Skin epidermis (tissue), 12 donors: ENCODE measurements around the gene CA5A.
"Not testable (repeated sequence)": the region's sequence is repeated elsewhere in the genome, so short reads cannot be mapped to it uniquely, and the experiment has no call there.

Source experiments
- H3K27ac ChIP-seq, 21 experiments: fragments of 200-600 bp; sonication (generic) in 11 of 21; one replicate each; pipeline ENCODE4 v1.5.0; 2020; ENCODE audit warnings: mild to moderate bottlenecking in 3 of 21, inconsistent platforms in 2 of 21, moderate library complexity in 2 of 21
- H3K4me3 ChIP-seq, 7 experiments: fragments of 200-600 bp; sonication (generic) in 2 of 7; one replicate each; pipeline ENCODE4 v1.5.0; 2020; ENCODE audit warnings: inconsistent platforms in 2 of 7, mild to moderate bottlenecking in 2 of 7, moderate library complexity in 1 of 7

Gene CA5A

DNA sequence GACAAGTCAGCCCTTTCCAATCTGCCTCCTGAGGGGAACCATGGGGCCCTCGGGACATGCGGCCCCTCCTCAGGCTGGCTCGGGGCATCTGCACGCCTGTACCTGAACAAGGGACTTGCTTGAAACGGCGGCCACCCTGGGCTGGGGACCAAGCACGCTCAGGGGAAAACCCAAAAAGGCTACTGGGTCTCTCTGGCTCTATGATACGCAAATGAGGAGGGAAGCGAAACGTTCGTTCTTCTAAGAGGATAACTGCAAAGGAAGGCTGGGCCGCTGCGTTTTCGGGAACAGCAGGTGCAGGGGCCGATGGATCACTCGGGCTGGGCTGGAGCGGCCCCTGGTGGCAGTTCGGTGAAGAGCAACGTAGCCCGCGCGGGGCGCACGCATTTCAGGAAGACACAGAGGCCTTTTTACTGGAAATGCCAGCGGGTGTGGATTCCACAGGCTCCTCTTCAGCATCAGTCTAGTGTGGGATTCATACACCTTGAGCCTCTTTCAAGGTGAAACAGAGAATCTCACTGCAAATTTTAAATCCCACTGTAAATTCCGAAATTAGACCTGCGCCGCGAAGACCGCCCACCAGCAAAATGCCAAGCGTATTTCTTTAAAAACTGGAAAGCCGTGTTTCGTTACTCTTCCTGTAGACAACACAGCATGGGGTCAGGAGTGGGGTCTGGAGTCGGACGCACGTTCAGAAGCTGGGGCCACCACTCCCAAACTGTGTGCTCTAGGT lies 27.0 kb downstream of the CA5A start:
- H3K4me3 ChIP-seq, H3K27ac ChIP-seq: not testable (repeated sequence)

DNA sequence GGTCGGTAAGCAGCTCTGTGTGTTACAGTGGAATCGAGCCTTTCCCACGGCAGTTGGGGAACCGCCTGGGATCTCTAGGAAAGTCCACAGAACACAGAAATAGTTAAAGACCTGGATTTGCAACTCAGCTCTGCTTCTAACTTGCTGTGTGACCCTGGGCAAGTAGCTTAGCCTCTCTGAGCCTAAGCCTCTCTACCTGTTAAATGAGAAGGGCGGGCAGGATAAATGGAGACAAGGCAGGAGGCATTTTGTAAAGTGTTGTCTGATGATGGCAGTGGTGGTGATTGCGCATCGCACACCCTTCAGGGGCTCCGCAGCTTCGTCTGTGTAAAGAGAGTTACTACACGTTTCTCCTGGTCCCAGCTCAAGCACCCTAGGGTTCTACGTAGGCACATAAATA lies 28.2 kb downstream of the CA5A start:
- H3K27ac ChIP-seq, H3K4me3 ChIP-seq: not testable (repeated sequence)

GRCh38 chr16:87905521-87905920 lies 30.8 kb downstream of the CA5A start:
- H3K4me3 ChIP-seq, H3K27ac ChIP-seq: not testable (repeated sequence)

GRCh38 chr16:87904963-87905362 lies 31.4 kb downstream of the CA5A start:
- H3K4me3 ChIP-seq, H3K27ac ChIP-seq: not testable (repeated sequence)

- not testable (repeated sequence) for H3K27ac ChIP-seq, H3K4me3 ChIP-seq
Measured at GRCh38 chr16:87900489-87900888, 35.8 kb downstream of the CA5A start.

DNA sequence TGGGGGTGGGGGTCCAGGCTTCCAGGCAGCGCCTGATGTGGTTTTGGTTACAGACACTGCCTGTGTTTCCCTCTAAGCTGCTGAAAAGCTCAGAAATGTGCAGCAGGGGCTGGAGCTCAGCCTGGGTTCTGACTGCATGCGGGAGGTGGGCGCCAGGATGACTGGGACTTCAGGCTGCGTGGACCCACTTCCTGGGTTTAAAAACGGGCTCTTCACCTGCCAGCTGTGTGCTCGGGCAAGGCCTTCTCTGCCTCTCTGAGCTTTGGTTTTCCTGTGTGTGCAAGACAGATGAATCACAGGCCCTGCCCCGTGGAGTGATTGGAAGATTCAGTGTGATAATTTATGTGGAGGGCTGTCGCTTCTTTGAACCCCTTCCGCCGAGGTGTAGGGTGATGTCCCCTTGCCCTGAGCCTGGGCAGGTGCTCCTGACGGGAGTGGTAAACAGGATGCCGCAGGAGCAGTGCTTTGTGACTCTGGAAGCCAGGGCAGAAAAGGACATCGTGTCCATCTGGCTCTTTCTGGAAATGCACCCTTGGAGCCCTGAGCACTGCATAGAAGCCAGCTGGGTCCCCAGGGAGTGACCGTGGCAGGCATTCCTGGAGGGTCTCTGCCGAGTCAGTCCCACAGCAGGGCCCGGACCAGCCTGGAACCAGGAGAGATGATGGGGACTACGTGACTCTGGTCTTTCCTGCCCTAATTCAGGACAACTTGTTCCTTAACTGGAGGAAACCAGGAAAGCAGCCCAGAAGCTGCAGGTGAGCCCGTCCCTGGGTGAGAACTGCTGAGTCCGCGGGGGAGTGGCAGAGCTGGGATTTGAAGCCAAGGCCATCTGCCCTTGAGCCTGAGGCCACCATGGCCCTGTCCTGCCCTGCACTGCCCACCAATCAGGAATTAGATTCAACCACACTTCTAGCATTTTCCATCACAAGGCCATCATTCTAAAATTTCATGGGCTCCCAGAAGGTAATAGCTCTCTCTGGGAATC lies 38.5 kb downstream of the CA5A start:
- Histone ChIP-seq H3K4me3 (no peak overlapping the region), H3K27ac (peak overlapping the region in 10 of 21 experiments; percentile 7 to 95 (median 72))

- H3K4me3 ChIP-seq = not testable (repeated sequence)
- H3K27ac ChIP-seq = peak overlapping the region in 12 of 21 experiments; percentile 7 to 95 (median 72)
Measured at GRCh38 chr16:87896924-87897520, 39.3 kb downstream of the CA5A start.

GRCh38 chr16:87896176-87896890 lies 40.0 kb downstream of the CA5A start:
- peak overlapping the region in 14 of 21 experiments; percentile 7 to 95 (median 56) for H3K27ac ChIP-seq
- not testable (repeated sequence) for H3K4me3 ChIP-seq

- peak overlapping the region in 14 of 21 experiments; percentile 7 to 95 (median 56) for H3K27ac ChIP-seq
- no peak overlapping the region for H3K4me3 ChIP-seq
Measured at GRCh38 chr16:87895641-87896141, 40.6 kb downstream of the CA5A start.

- peak overlapping the region in 3 of 21 experiments; percentile 39 to 95 (median 79) for H3K27ac ChIP-seq
- H3K4me3 ChIP-seq = not testable (repeated sequence)
Measured at GRCh38 chr16:87894005-87894404, 42.3 kb downstream of the CA5A start.

- no peak overlapping the region for H3K4me3 ChIP-seq
- H3K27ac ChIP-seq = no peak overlapping the region
Measured at GRCh38 chr16:87891764-87892163, 44.6 kb downstream of the CA5A start.

GRCh38 chr16:87889762-87890161 lies 46.6 kb downstream of the CA5A start:
- H3K4me3 ChIP-seq = not testable (repeated sequence)

DNA sequence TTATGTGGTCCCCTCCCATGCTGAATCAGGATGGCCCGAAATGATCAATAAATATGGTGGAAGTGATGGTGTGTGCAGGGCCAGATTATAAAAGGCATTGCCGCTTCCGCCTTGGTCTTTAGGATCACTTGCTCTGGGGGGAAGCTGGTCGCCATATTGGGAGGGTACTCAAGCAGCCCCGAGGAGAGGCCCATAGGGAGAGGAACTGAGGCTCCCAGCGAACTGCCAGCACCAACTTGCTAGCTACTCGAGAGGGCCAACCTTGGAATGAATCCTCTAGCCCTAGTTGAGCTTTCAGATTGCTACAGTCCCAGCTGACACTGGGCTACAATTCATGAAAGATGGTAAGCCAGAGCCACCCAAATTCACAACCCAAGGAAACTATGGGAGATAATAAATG lies 48.0 kb downstream of the CA5A start:
- H3K27ac ChIP-seq, H3K4me3 ChIP-seq: not testable (repeated sequence)

More at GRCh38 chr16:87889762-87890161, 46.6 kb downstream of the CA5A start:
- H3K27ac ChIP-seq = not testable (repeated sequence)

DNA sequence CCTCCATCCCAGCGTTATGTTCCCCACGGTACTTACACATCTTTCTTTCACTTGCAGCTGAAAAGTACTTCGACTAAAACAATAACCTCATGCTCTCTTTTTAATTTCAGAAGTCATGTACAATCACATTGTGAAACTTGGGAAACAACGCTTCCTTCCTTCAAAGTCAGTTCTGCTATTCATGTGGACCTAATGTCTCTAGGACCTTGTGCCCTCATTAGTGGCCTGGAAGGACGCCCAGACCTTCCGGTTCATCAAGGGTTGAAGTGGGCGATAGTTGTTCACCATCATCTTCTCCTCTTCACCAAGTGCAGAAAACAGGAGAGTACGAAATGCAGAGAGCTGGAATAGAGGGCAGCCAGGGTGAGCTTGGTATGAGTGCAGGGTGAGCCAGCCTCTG lies 48.4 kb downstream of the CA5A start:
- not testable (repeated sequence) for H3K27ac ChIP-seq, H3K4me3 ChIP-seq

- H3K27ac ChIP-seq, H3K4me3 ChIP-seq: not testable (repeated sequence)
Measured at GRCh38 chr16:87885371-87885967, 50.9 kb downstream of the CA5A start.

DNA sequence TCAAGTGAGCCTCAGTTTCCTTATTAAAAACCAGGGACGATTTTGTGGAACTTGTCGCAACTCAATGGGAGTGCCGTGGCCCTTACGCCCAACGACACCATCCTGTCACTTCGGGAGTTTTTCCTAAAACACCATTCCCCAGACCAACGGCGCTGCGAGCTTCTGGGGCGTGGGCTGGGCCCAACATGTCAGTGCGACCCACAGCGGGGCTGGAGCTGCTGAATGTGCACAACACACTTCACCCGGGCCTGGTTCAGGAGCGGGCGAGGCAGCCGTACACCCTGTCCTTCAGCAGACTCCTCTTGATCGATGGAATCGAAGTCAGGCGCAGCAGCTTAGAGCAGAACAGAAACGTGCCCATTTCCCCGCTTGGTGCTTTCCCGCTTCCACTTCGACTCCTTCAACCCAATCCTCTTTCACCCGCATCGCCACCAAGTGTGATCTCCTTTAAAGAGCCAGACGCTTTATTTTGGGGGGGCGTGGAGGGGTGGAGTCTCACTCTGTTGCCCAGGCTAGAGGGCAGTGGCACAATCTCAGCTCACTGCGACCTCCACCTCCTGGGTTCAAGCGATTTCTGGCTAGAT lies 53.8 kb downstream of the CA5A start:
- H3K4me3 ChIP-seq = no peak overlapping the region
- no peak overlapping the region for H3K27ac ChIP-seq

- H3K4me3 ChIP-seq = no peak overlapping the region
- H3K27ac ChIP-seq = no peak overlapping the region
Measured at GRCh38 chr16:87881324-87882200, 54.8 kb downstream of the CA5A start.
